DOHH2 (cell line): ENCODE measurements around the gene SEC61B.
A peak's percentile ranks its signal among the peaks of the same experiment; 100 is the strongest.

Experiments used
- H3F3A ChIP-seq: fragments of 200-600 bp; sonication (generic), shearing (Covaris generic); 2 replicates; pipeline ENCODE4 v1.6.0; 2016; ENCODE audit warnings: antibody characterized with exemption, mild to moderate bottlenecking; ENCODE audit not compliant: control insufficient read depth, insufficient read depth
- H3K27ac ChIP-seq: fragments of 200-600 bp; sonication (generic); 2 replicates; pipeline ENCODE4 v1.5.1; 2014; ENCODE audit warnings: low read depth, mild to moderate bottlenecking, low read length, moderate library complexity
- H3K27me3 ChIP-seq: fragments of 200-600 bp; sonication (generic); 2 replicates; pipeline ENCODE4 v1.6.1; 2014; ENCODE audit warnings: mild to moderate bottlenecking, low read length, mixed read lengths; ENCODE audit not compliant: control insufficient read depth
- H3K36me3 ChIP-seq: fragments of 200-600 bp; sonication (generic); 2 replicates; pipeline ENCODE4 v1.6.1; 2014; ENCODE audit warnings: mild to moderate bottlenecking, low read length, moderate library complexity, mixed read lengths; ENCODE audit not compliant: control insufficient read depth
- H3K4me1 ChIP-seq: fragments of 200-600 bp; sonication (generic); 2 replicates; pipeline ENCODE4 v1.6.1; 2014; ENCODE audit warnings: mild to moderate bottlenecking, low read length, mixed read lengths; ENCODE audit not compliant: control insufficient read depth
- H3K4me2 ChIP-seq: fragments of 200-600 bp; sonication (generic); 2 replicates; pipeline ENCODE4 v1.6.0; 2014; ENCODE audit warnings: mild to moderate bottlenecking, low read length, moderate library complexity
- H3K4me3 ChIP-seq: fragments of 200-600 bp; sonication (generic); 2 replicates; pipeline ENCODE4 v1.5.1; 2014; ENCODE audit warnings: mild to moderate bottlenecking, low read length, mixed read lengths
- H3K79me2 ChIP-seq: fragments of 200-600 bp; sonication (generic); 2 replicates; pipeline ENCODE4 v1.6.1; 2014; ENCODE audit warnings: mild to moderate bottlenecking, low read length, mixed read lengths; ENCODE audit not compliant: control insufficient read depth
- H3K9me2 ChIP-seq: fragments of 200-600 bp; sonication (generic); replicated peaks from 2 replicates; pipeline ENCODE4 v1.6.1; 2014; ENCODE audit warnings: mild to moderate bottlenecking, low read length, mixed read lengths; ENCODE audit not compliant: control insufficient read depth
- H3K9me3 ChIP-seq: fragments of 200-600 bp; sonication (generic); 2 replicates; pipeline ENCODE4 v1.6.1; 2014; ENCODE audit warnings: antibody characterized with exemption, low read length, mixed read lengths; ENCODE audit not compliant: control insufficient read depth, insufficient read depth
- H4K20me1 ChIP-seq: fragments of 200-600 bp; sonication (generic); 2 replicates; pipeline ENCODE4 v1.6.0; 2014; ENCODE audit warnings: low read depth, mild to moderate bottlenecking, antibody characterized with exemption, low read length, moderate library complexity; ENCODE audit not compliant: control insufficient read depth, insufficient read depth
- EZH2phosphoT487 ChIP-seq: fragments of 200-600 bp; sonication (generic); IDR thresholded peaks from 2 replicates; pipeline ENCODE4 v1.6.1; 2017; ENCODE audit warnings: borderline replicate concordance, mild to moderate bottlenecking, antibody characterized with exemption, low read length, moderate library complexity, mixed read lengths
- TF ChIP-seq, protein P1 (sequence below): fragments of 200-600 bp; sonication (generic); IDR thresholded peaks from one replicate; pipeline ENCODE4 v1.5.1; 2014; ENCODE audit warnings: antibody characterized with exemption, mild to moderate bottlenecking, low read depth, low read length; ENCODE audit not compliant: poor library complexity, severe bottlenecking

SEC61B gene

DNA sequence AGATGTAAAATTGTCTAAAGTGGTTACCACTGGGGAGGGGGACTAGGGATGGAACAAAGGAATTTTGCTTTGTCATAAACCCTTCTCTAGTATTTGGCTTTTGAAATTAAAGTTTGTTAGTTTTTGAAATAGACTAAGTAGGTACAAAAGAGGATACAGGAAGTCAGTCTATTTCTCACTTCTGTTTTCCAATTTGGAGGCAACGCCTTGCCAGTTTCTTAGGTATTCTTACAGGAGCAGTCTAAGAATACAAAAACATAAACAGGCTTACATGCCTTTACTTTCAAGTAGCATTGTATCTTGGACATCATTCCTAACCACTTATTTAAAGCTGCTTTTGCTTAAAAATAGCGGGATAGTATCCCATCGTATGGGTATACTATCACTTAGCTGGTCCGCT lies 34.8 kb upstream of the SEC61B start:
- TF ChIP-seq EZH2phosphoT487, result no peak
- TF ChIP-seq, protein P1, sequence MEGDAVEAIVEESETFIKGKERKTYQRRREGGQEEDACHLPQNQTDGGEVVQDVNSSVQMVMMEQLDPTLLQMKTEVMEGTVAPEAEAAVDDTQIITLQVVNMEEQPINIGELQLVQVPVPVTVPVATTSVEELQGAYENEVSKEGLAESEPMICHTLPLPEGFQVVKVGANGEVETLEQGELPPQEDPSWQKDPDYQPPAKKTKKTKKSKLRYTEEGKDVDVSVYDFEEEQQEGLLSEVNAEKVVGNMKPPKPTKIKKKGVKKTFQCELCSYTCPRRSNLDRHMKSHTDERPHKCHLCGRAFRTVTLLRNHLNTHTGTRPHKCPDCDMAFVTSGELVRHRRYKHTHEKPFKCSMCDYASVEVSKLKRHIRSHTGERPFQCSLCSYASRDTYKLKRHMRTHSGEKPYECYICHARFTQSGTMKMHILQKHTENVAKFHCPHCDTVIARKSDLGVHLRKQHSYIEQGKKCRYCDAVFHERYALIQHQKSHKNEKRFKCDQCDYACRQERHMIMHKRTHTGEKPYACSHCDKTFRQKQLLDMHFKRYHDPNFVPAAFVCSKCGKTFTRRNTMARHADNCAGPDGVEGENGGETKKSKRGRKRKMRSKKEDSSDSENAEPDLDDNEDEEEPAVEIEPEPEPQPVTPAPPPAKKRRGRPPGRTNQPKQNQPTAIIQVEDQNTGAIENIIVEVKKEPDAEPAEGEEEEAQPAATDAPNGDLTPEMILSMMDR, result no peak
- H3K27ac ChIP-seq, result no peak overlapping the region

GRCh38 chr9:99189186-99189585 lies 32.9 kb upstream of the SEC61B start:
- H3K4me2 ChIP-seq, result no peak overlapping the region
- H3K36me3 ChIP-seq, result no peaks in the 10 kb centered on the region
- no peak overlapping the region for H3K27ac ChIP-seq
- H3K9me3 ChIP-seq, result no peaks in the 10 kb centered on the region
- no peaks in the 10 kb centered on the region for H3F3A ChIP-seq
- H3K4me3 ChIP-seq, result no peak overlapping the region
- peaks cover 12% of the 10 kb centered on the region for H3K27me3 ChIP-seq
- no peaks in the 10 kb centered on the region for H4K20me1 ChIP-seq
- H3K79me2 ChIP-seq, result no peaks in the 10 kb centered on the region
- no peaks in the 10 kb centered on the region for H3K9me2 ChIP-seq
- peaks cover 23% of the 10 kb centered on the region for H3K4me1 ChIP-seq
- no peak for TF ChIP-seq EZH2phosphoT487
- TF ChIP-seq, protein P1, result no peak

More for the DNA sequence above, 34.8 kb upstream of the SEC61B start:
- no peak overlapping the region; the same call in 1 of the 2 replicates for H3K4me3 ChIP-seq
- H3K4me2 ChIP-seq, result peak overlapping the region; percentile 36
- no peaks in the 10 kb centered on the region for H3K79me2 ChIP-seq
- H3K36me3 ChIP-seq, result no peaks in the 10 kb centered on the region
- H3F3A ChIP-seq, result no peaks in the 10 kb centered on the region
- H3K4me1 ChIP-seq, result peaks cover 33% of the 10 kb centered on the region
- H3K9me3 ChIP-seq, result no peaks in the 10 kb centered on the region
- H4K20me1 ChIP-seq, result no peaks in the 10 kb centered on the region
- H3K27me3 ChIP-seq, result no peaks in the 10 kb centered on the region
- H3K9me2 ChIP-seq, result no peaks in the 10 kb centered on the region

- no peaks in the 10 kb centered on the region for H3K36me3 ChIP-seq
- H3K27me3 ChIP-seq, result peaks cover 15% of the 10 kb centered on the region
- no peak for TF ChIP-seq EZH2phosphoT487
- TF ChIP-seq, protein P1, result no peak
- H3K4me2 ChIP-seq, result no peak overlapping the region
- H3K4me1 ChIP-seq, result peaks cover 17% of the 10 kb centered on the region
- no peak overlapping the region for H3K27ac ChIP-seq
- H3K9me2 ChIP-seq, result no peaks in the 10 kb centered on the region
- H3K4me3 ChIP-seq, result no peak overlapping the region
- no peaks in the 10 kb centered on the region for H3K79me2 ChIP-seq
- H3F3A ChIP-seq, result no peaks in the 10 kb centered on the region
- H3K9me3 ChIP-seq, result no peaks in the 10 kb centered on the region
- H4K20me1 ChIP-seq, result no peaks in the 10 kb centered on the region
These were observed 32.0 kb upstream of the SEC61B start for GRCh38 chr9:99189887-99190596.
